Measurements from ENCODE around the gene GRHL3. TPM values are rescaled to one million over a fixed set of nuclear protein-coding genes. Genes with fewer than 3 reads are reported as not detected.

Gene GRHL3
- total RNA-seq, 2 experiments from 2014 or later = not detected

DNA sequence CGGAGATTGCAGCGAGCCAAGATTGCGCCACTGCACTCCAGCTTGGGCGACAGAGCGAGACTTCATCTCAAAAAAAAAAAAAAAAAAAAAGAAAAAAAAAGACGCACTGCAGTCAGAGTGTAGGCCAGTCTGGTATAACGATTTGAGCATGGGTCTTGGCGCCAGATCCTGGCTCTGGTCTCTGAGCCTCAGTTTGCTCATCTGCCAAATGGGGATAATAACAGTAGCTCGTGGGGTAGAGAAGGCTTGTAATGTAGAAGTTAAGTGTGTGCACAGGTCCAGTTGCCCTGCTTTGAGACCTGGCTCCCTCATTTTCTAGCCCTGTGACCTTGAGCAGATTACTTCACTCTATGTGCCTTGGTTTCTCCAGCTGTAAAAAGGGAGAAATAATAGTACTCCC is 26.3 kb upstream of the GRHL3 start:
- ATAC-seq (ENCODE audit: poor library complexity) = no peak
- intact Hi-C loops (cut with DNase I, micrococcal nuclease) = no loop called here

DNA sequence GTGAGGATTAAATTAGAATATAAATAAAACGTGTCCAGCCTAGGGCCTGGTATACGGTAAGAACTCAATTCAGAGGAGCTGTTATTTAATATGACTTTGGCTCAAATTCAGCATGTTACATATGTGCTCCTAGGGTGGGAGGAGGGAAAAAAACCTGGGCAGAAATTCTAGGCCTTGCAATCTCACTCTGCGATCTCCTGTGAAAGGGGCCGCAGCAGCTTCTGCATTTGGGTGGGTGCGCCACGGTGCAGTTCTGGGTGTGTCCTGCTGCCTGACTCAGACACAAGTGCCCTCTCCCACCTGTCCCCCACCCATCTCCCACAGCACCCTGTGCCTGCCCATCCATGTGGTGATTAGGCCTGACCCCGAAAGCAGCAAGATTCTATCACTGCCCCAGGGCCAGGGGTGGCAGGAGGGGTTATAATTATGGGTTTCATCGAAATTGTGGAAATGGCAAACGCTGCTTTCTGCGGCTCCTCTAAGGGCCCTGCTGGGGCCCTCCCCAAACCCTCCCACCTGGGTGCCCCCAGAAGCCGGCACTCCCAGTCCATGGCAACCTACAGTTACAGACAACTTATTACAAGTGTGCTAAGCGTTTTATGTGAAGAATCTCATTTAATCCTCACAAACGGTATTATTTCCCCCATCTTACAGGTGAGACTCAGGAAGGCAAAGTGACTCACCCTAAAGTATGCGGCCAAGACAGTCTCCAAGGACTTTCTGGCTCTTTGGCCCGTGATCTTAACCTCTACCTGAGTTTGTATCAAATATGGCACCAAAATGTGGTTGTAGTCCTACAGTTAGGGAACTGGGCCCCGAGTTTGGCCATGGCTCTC is 25.5 kb upstream of the GRHL3 start:
- no peaks in the 10 kb centered on the region for H3K9me3 ChIP-seq (ENCODE audit: control insufficient read depth in 1 of 2, insufficient read depth in 1 of 2, low read length in 2 of 2)
- no peak for ATAC-seq (ENCODE audit: poor library complexity)
- CTCF ChIA-PET = no interaction called here
- Mint-ChIP-seq H3K4me1 (ENCODE audit: low read depth) (no peaks in the 10 kb centered on the region), H3K36me3 (ENCODE audit: low read depth) (no peaks in the 10 kb centered on the region), H3K9me3 (no peaks in the 10 kb centered on the region), H3K27ac (no peak overlapping the region), H3K4me3 (no peak overlapping the region), H3K27me3 (no peaks in the 10 kb centered on the region)
- no peaks in the 10 kb centered on the region for H3K4me1 ChIP-seq (ENCODE audit: insufficient read depth, low read length)
- no peak overlapping the region for H3K27ac ChIP-seq (ENCODE audit: low read depth in 1 of 2, low read length in 2 of 2)
- H3K27me3 ChIP-seq (ENCODE audit: control insufficient read depth in 1 of 2, insufficient read depth in 2 of 2, low read length in 2 of 2) = no peaks in the 10 kb centered on the region
- no peaks in the 10 kb centered on the region for H3K36me3 ChIP-seq (ENCODE audit: insufficient read depth, low read length)
- no peak for TF ChIP-seq CTCF (IDR thresholded peaks at IDR 0.05)
- no peak overlapping the region for H3K4me3 ChIP-seq (ENCODE audit: low read length)
- POLR2A ChIA-PET = no interaction called here
- no peak for DNase-seq
- intact Hi-C loops (cut with DNase I, micrococcal nuclease) = no loop called here

More for the DNA sequence above, 26.3 kb upstream of the GRHL3 start:
- TF ChIP-seq CTCF (IDR thresholded peaks at IDR 0.05) = no peak
- Histone ChIP-seq H3K27ac (ENCODE audit: low read depth in 1 of 2, low read length in 2 of 2) (no peak overlapping the region), H3K4me1 (ENCODE audit: insufficient read depth, low read length) (no peaks in the 10 kb centered on the region), H3K36me3 (ENCODE audit: insufficient read depth, low read length) (no peaks in the 10 kb centered on the region), H3K27me3 (ENCODE audit: control insufficient read depth in 1 of 2, insufficient read depth in 2 of 2, low read length in 2 of 2) (no peaks in the 10 kb centered on the region), H3K4me3 (ENCODE audit: low read length) (no peak overlapping the region), H3K9me3 (ENCODE audit: control insufficient read depth in 1 of 2, insufficient read depth in 1 of 2, low read length in 2 of 2) (no peaks in the 10 kb centered on the region)
- DNase-seq = no peak
- Mint-ChIP-seq H3K4me1 (ENCODE audit: low read depth) (no peaks in the 10 kb centered on the region), H3K36me3 (ENCODE audit: low read depth) (no peaks in the 10 kb centered on the region), H3K9me3 (no peaks in the 10 kb centered on the region), H3K4me3 (no peak overlapping the region), H3K27ac (no peak overlapping the region), H3K27me3 (no peaks in the 10 kb centered on the region)
- POLR2A ChIA-PET = no interaction called here
- CTCF ChIA-PET = no interaction called here

- intact Hi-C loops (cut with DNase I, micrococcal nuclease) = no loop called here
- Mint-ChIP-seq H3K4me1 (ENCODE audit: low read depth) (no peaks in the 10 kb centered on the region), H3K36me3 (ENCODE audit: low read depth) (no peaks in the 10 kb centered on the region), H3K27me3 (peaks cover 5% of the 10 kb centered on the region), H3K4me3 (no peak overlapping the region), H3K27ac (no peak overlapping the region), H3K9me3 (no peaks in the 10 kb centered on the region)
- CTCF ChIA-PET = no interaction called here
- no peak for DNase-seq
- Histone ChIP-seq H3K27me3 (ENCODE audit: control insufficient read depth in 1 of 2, insufficient read depth in 2 of 2, low read length in 2 of 2) (no peaks in the 10 kb centered on the region), H3K36me3 (ENCODE audit: insufficient read depth, low read length) (no peaks in the 10 kb centered on the region), H3K4me3 (ENCODE audit: low read length) (no peak overlapping the region), H3K27ac (ENCODE audit: low read depth in 1 of 2, low read length in 2 of 2) (no peak overlapping the region), H3K4me1 (ENCODE audit: insufficient read depth, low read length) (no peaks in the 10 kb centered on the region), H3K9me3 (ENCODE audit: control insufficient read depth in 1 of 2, insufficient read depth in 1 of 2, low read length in 2 of 2) (no peaks in the 10 kb centered on the region)
- no peak for ATAC-seq (ENCODE audit: poor library complexity)
- POLR2A ChIA-PET = no interaction called here
- TF ChIP-seq CTCF (IDR thresholded peaks at IDR 0.05) = no peak
These were observed 24.9 kb upstream of the GRHL3 start for GRCh38 chr1:24294228-24294672.

Measured in CD4-positive, alpha-beta T cell (primary cell).